ENCODE data around the gene LMBR1. TPM values are rescaled to one million over a fixed set of nuclear protein-coding genes. Genes with fewer than 3 reads are reported as not detected.

LMBR1 gene
- total and polyA plus RNA-seq, 2 donors (not counting 3 experiments of a cell fraction or from before 2014, with no cell fraction given) = 14.0 to 72.9 TPM

GRCh38 chr7:156929789-156930539 lies 37.0 kb upstream of the LMBR1 start:
- BruUV-seq (replicated peaks) = no TSS peak
- no peaks in the 10 kb centered on the region for H3K9me1 ChIP-seq (replicated peaks; ENCODE audit: control insufficient read depth, extremely low read depth, insufficient read depth, low read length)
- no peaks in the 10 kb centered on the region for H4K20me1 ChIP-seq (replicated peaks; ENCODE audit: control insufficient read depth, extremely low read depth, insufficient read depth, low read length)
- no peak overlapping the region for H3K27ac ChIP-seq (ENCODE audit: insufficient read depth, low read depth, low read length)
- intact Hi-C loops (cut with micrococcal nuclease) (no loop called here), dilution Hi-C loops (cut with MboI; ENCODE audit: extremely low pct_ligation_motif_present, low sequenced_read_pairs) (no loop called here)
- no peak overlapping the region for H3K4me3 ChIP-seq (replicated peaks in 1 of 3; ENCODE audit: insufficient read depth in 1 of 3, low read depth in 1 of 3, low read length in 3 of 3)
- H2AFZ ChIP-seq (ENCODE audit: low read depth, low read length) = no peak overlapping the region
- H3K9me3 ChIP-seq (replicated peaks; ENCODE audit: control insufficient read depth, insufficient read depth, low read length) = no peaks in the 10 kb centered on the region
- FAIRE-seq = no peak
- no peaks in the 10 kb centered on the region for H3K27me3 ChIP-seq (ENCODE audit: control insufficient read depth in 2 of 2, insufficient read depth in 2 of 2, low read length in 2 of 2)
- TF ChIP-seq POLR2A (IDR thresholded peaks at IDR 0.05; ENCODE audit: low read depth, low read length) (no peak), EZH2 (IDR thresholded peaks at IDR 0.05; ENCODE audit: borderline replicate concordance, low read depth, low read length, severe bottlenecking) (no peak), JUN (IDR thresholded peaks at IDR 0.05; ENCODE audit: borderline replicate concordance, insufficient read depth, insufficient read length, low read depth) (no peak), MYC (IDR thresholded peaks at IDR 0.05; ENCODE audit: low read depth, low read length) (no peak)
- TF ChIP-seq, protein P1, sequence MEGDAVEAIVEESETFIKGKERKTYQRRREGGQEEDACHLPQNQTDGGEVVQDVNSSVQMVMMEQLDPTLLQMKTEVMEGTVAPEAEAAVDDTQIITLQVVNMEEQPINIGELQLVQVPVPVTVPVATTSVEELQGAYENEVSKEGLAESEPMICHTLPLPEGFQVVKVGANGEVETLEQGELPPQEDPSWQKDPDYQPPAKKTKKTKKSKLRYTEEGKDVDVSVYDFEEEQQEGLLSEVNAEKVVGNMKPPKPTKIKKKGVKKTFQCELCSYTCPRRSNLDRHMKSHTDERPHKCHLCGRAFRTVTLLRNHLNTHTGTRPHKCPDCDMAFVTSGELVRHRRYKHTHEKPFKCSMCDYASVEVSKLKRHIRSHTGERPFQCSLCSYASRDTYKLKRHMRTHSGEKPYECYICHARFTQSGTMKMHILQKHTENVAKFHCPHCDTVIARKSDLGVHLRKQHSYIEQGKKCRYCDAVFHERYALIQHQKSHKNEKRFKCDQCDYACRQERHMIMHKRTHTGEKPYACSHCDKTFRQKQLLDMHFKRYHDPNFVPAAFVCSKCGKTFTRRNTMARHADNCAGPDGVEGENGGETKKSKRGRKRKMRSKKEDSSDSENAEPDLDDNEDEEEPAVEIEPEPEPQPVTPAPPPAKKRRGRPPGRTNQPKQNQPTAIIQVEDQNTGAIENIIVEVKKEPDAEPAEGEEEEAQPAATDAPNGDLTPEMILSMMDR (IDR thresholded peaks at IDR 0.05; ENCODE audit: extremely low read depth in 1 of 2, insufficient read depth in 1 of 2, low read depth in 1 of 2, low read length in 2 of 2) = no peak
- no peaks in the 10 kb centered on the region for H3K79me2 ChIP-seq (ENCODE audit: control insufficient read depth, insufficient read depth, low read length)
- ChIA-PET CTCF (interaction anchor here (0.9 kb wide), 1 partner anchor 19 kb away, joined by 4 read pairs; the partner anchor contains the start of gene NOM1), POLR2A (no interaction called here)
- DNase-seq (ENCODE audit: low read depth, low spot score) = no peak
- H3K4me1 ChIP-seq (ENCODE audit: control insufficient read depth, extremely low read depth, insufficient read depth, low read length) = peaks cover 34% of the 10 kb centered on the region
- H3K9ac ChIP-seq (replicated peaks; ENCODE audit: extremely low read depth, insufficient read depth, low read length) = no peak overlapping the region
- no peaks in the 10 kb centered on the region for H3K36me3 ChIP-seq (ENCODE audit: control insufficient read depth in 2 of 2, extremely low read depth in 1 of 2, insufficient read depth in 2 of 2, low read length in 2 of 2)
- H3K4me2 ChIP-seq (ENCODE audit: insufficient read depth, low read length) = no peak overlapping the region

GRCh38 chr7:156928406-156928747 lies 35.4 kb upstream of the LMBR1 start:
- dilution Hi-C loops (cut with MboI; ENCODE audit: extremely low pct_ligation_motif_present, low sequenced_read_pairs) (no loop called here), intact Hi-C loops (cut with micrococcal nuclease) (loop anchor here (1.0 kb wide), 1 partner anchor 19 kb away; no protein-coding TSS in a partner anchor)
- Histone ChIP-seq H3K27ac (ENCODE audit: insufficient read depth, low read depth, low read length) (peak overlapping the region; percentile 35), H3K9ac (replicated peaks; ENCODE audit: extremely low read depth, insufficient read depth, low read length) (no peak overlapping the region), H3K36me3 (ENCODE audit: control insufficient read depth in 2 of 2, extremely low read depth in 1 of 2, insufficient read depth in 2 of 2, low read length in 2 of 2) (no peaks in the 10 kb centered on the region), H3K9me3 (replicated peaks; ENCODE audit: control insufficient read depth, insufficient read depth, low read length) (no peaks in the 10 kb centered on the region), H4K20me1 (replicated peaks; ENCODE audit: control insufficient read depth, extremely low read depth, insufficient read depth, low read length) (no peaks in the 10 kb centered on the region), H3K79me2 (ENCODE audit: control insufficient read depth, insufficient read depth, low read length) (no peaks in the 10 kb centered on the region), H3K9me1 (replicated peaks; ENCODE audit: control insufficient read depth, extremely low read depth, insufficient read depth, low read length) (no peaks in the 10 kb centered on the region), H3K4me2 (ENCODE audit: insufficient read depth, low read length) (no peak overlapping the region), H3K4me3 (replicated peaks in 1 of 3; ENCODE audit: insufficient read depth in 1 of 3, low read depth in 1 of 3, low read length in 3 of 3) (no peak overlapping the region), H2AFZ (ENCODE audit: low read depth, low read length) (peak overlapping the region; percentile 23), H3K27me3 (ENCODE audit: control insufficient read depth in 2 of 2, insufficient read depth in 2 of 2, low read length in 2 of 2) (no peaks in the 10 kb centered on the region), H3K4me1 (ENCODE audit: control insufficient read depth, extremely low read depth, insufficient read depth, low read length) (peaks cover 34% of the 10 kb centered on the region)
- FAIRE-seq = no peak
- ChIA-PET POLR2A (no interaction called here), CTCF (interaction anchor here (0.9 kb wide), 1 partner anchor 21 kb away, joined by 3 read pairs; the partner anchor contains the start of gene NOM1)
- no peak for TF ChIP-seq GATA2 (IDR thresholded peaks at IDR 0.05; ENCODE audit: insufficient read depth, insufficient read length, low read depth, low read length)
- TF ChIP-seq JUN (IDR thresholded peaks at IDR 0.05; ENCODE audit: borderline replicate concordance, insufficient read depth, insufficient read length, low read depth) = peak; percentile 1
- DNase-seq (ENCODE audit: low read depth, low spot score) = no peak
- no TSS peak for BruUV-seq (replicated peaks)

All from endothelial cell of umbilical vein (primary cell).